Stomach (tissue), 4 donors: ENCODE results near the gene SPPL2A.

Experiments
- EP300 ChIP-seq: sonication (generic); formaldehyde crosslinking; IDR thresholded peaks from one replicate; pipeline ENCODE4 v1.6.1; 2017; ENCODE audit warnings: antibody characterized with exemption
- POLR2A ChIP-seq, 4 donors: fragments of 450-650 bp; IDR thresholded peaks; one replicate each; pipeline ENCODE4 v1.6.1; 2016; ENCODE audit warnings: antibody characterized with exemption in 4 of 4, control low read depth in 2 of 4, mild to moderate bottlenecking in 1 of 4, moderate library complexity in 1 of 4
- TF ChIP-seq, protein P1 (sequence below), 7 experiments: fragments of 450-650 bp in 4 of 7; fragments of 200-600 bp in 3 of 7; sonication (generic) in 3 of 7; IDR thresholded peaks; one replicate each; pipeline ENCODE4 v1.5.1; 2016 to 2019; ENCODE audit warnings: antibody characterized with exemption in 7 of 7, control low read depth in 2 of 7, mild to moderate bottlenecking in 1 of 7

DNA sequence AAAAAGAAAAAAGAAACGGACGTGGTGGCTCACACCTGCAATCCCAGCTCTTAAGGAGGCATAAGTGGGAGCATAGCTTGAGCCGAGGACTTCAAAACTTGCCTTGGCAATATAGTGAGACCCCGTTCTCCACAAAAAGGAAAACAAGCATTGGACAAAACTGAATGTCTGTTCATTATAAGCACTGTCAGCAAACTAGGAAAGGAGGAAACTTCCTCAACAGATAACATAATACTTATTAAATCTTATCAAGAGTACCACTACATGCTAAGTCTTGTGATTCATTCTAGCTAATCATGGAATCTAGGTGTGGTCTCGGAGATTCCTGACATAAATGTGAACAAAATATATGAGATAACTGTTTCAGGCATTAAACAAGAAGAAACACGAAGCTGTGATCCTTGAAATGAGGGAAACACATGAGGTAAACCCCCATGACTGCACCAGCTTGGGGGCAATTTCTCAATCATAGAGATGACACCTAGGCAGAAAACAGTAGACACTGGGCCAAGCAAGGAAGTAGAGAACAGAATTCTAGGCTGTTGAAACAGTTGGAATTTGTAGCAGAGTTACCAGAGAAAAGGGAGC is 112.3 kb downstream of the SPPL2A start:
- TF ChIP-seq, protein P1, sequence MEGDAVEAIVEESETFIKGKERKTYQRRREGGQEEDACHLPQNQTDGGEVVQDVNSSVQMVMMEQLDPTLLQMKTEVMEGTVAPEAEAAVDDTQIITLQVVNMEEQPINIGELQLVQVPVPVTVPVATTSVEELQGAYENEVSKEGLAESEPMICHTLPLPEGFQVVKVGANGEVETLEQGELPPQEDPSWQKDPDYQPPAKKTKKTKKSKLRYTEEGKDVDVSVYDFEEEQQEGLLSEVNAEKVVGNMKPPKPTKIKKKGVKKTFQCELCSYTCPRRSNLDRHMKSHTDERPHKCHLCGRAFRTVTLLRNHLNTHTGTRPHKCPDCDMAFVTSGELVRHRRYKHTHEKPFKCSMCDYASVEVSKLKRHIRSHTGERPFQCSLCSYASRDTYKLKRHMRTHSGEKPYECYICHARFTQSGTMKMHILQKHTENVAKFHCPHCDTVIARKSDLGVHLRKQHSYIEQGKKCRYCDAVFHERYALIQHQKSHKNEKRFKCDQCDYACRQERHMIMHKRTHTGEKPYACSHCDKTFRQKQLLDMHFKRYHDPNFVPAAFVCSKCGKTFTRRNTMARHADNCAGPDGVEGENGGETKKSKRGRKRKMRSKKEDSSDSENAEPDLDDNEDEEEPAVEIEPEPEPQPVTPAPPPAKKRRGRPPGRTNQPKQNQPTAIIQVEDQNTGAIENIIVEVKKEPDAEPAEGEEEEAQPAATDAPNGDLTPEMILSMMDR (IDR thresholded peaks at IDR 0.05) = no peak
- no peak for TF ChIP-seq POLR2A (IDR thresholded peaks at IDR 0.05)
- TF ChIP-seq EP300 = no peak
